Measurements from ENCODE around the gene TMPRSS6.

GRCh38 chr22:37120569-37121340 is 11.2 kb upstream of the TMPRSS6 start:
- TF ChIP-seq CTCF (IDR thresholded peaks at IDR 0.05): no peak
- TF ChIP-seq POLR2A (IDR thresholded peaks at IDR 0.05): no peak

All from heart left ventricle (tissue), 13 donors.